HepG2 (cell line): ENCODE measurements around the gene BTF3L4. TPM values are rescaled to one million over a fixed set of nuclear protein-coding genes. Genes with fewer than 3 reads are reported as not detected.

Source experiments
- ARNT2 ChIP-seq: sonication (generic); formaldehyde crosslinking; IDR thresholded peaks from 2 replicates; pipeline ENCODE4 v1.8.0; 2022; ENCODE audit warnings: mild to moderate bottlenecking, low read depth, missing genetic modification reagents, moderate library complexity
- CC2D1A ChIP-seq: sonication (generic); formaldehyde crosslinking; IDR thresholded peaks from 2 replicates; pipeline ENCODE4 v1.8.1; 2023; ENCODE audit warnings: mild to moderate bottlenecking, missing genetic modification reagents
- EHMT2 ChIP-seq: fragments of 200-600 bp; sonication (generic); IDR thresholded peaks from 2 replicates; pipeline ENCODE4 v1.7.0; 2017; ENCODE audit warnings: antibody characterized with exemption, low read depth, low read length, borderline replicate concordance
- FOXP1 ChIP-seq, 2 experiments: fragments of 450-650 bp in 1 of 2; IDR thresholded peaks; 2 replicates each; pipeline ENCODE4 v1.6.1; 2017 to 2018; ENCODE audit warnings: antibody characterized with exemption in 1 of 2
- GTF2F1 ChIP-seq: fragments of 150-350 bp; IDR thresholded peaks from 2 replicates; pipeline ENCODE4 v1.6.1; 2014; ENCODE audit warnings: low read length
- HNF4G ChIP-seq, 2 experiments: sonication (generic) in 1 of 2; formaldehyde crosslinking in 1 of 2; IDR thresholded peaks; 2 replicates each; pipeline versions ENCODE4 v1.4.0 to v1.6.1; 2011 to 2020; ENCODE audit warnings: borderline replicate concordance in 2 of 2, low read depth in 2 of 2, mild to moderate bottlenecking in 2 of 2, low read length in 1 of 2, missing genetic modification reagents in 1 of 2, moderate library complexity in 1 of 2
- KLF15 ChIP-seq: sonication (generic); formaldehyde crosslinking; IDR thresholded peaks from 2 replicates; pipeline ENCODE4 v1.8.1; 2023; ENCODE audit warnings: borderline replicate concordance, mild to moderate bottlenecking, inconsistent platforms, missing genetic modification reagents, mixed read lengths
- MED1 ChIP-seq: sonication (generic); formaldehyde crosslinking; IDR thresholded peaks from 2 replicates; pipeline ENCODE4 v1.4.0; 2020; ENCODE audit warnings: missing genetic modification reagents
- MTA1 ChIP-seq: sonication (generic); formaldehyde crosslinking; IDR thresholded peaks from 2 replicates; pipeline ENCODE4 v1.4.0; 2020; ENCODE audit warnings: missing genetic modification reagents, mild to moderate bottlenecking, borderline replicate concordance
- NCOA2 ChIP-seq: sonication (generic); formaldehyde crosslinking; IDR thresholded peaks from 2 replicates; pipeline ENCODE4 v1.8.0; 2022; ENCODE audit warnings: inconsistent platforms
- PRMT3 ChIP-seq: sonication (generic); formaldehyde crosslinking; IDR thresholded peaks from 2 replicates; pipeline ENCODE4 v1.8.1; 2022; ENCODE audit warnings: low read depth, mild to moderate bottlenecking, moderate library complexity, missing genetic modification reagents, borderline replicate concordance
- PTBP1 ChIP-seq: fragments of 200-400 bp; formaldehyde crosslinking; IDR thresholded peaks from 2 replicates; pipeline ENCODE4 v1.6.1; 2018; ENCODE audit warnings: low read length, low read depth; ENCODE audit not compliant: poor library complexity, severe bottlenecking
- RAD51 ChIP-seq: fragments of 450-650 bp; IDR thresholded peaks from 2 replicates; pipeline ENCODE4 v1.6.1; 2016; ENCODE audit warnings: borderline replicate concordance
- SALL2 ChIP-seq: sonication (generic); formaldehyde crosslinking; IDR thresholded peaks from 2 replicates; pipeline ENCODE4 v1.8.1; 2023; ENCODE audit warnings: mild to moderate bottlenecking, missing genetic modification reagents, inconsistent platforms
- SAP130 ChIP-seq: IDR thresholded peaks from 2 replicates; pipeline ENCODE4 v1.6.1; 2016; ENCODE audit warnings: low read depth
- SIN3B ChIP-seq: fragments of 150-350 bp; IDR thresholded peaks from 2 replicates; pipeline ENCODE4 v1.6.1; 2014; ENCODE audit warnings: low read length
- ZNF124 ChIP-seq: sonication (generic); formaldehyde crosslinking; IDR thresholded peaks from 2 replicates; pipeline ENCODE4 v1.4.0; 2020; ENCODE audit warnings: missing genetic modification reagents
- ZNF24 ChIP-seq: fragments of 450-650 bp; IDR thresholded peaks from 2 replicates; pipeline ENCODE4 v1.6.1; 2017; ENCODE audit warnings: antibody characterized with exemption, mild to moderate bottlenecking
- ZNF292 ChIP-seq: sonication (generic); formaldehyde crosslinking; IDR thresholded peaks from 2 replicates; pipeline ENCODE4 v1.8.1; 2022; ENCODE audit warnings: mild to moderate bottlenecking, low read depth, missing genetic modification reagents, borderline replicate concordance
- ZNF326 ChIP-seq: sonication (generic); formaldehyde crosslinking; IDR thresholded peaks from 2 replicates; pipeline ENCODE4 v1.4.0; 2020; ENCODE audit warnings: missing genetic modification reagents, borderline replicate concordance
- ZNF337 ChIP-seq: sonication (generic); formaldehyde crosslinking; IDR thresholded peaks from 2 replicates; pipeline ENCODE4 v1.5.1; 2020; ENCODE audit warnings: missing genetic modification reagents, low read depth, mild to moderate bottlenecking, borderline replicate concordance
- polyA plus RNA-seq, 8 experiments: library from polyadenylated mRNA; depleted of rRNA in 3 of 8; stranded (reverse) in 7 of 8; unstranded in 1 of 8; fragments of >200 nt; fragmentation: Illumina TruSeq in 4 of 8; extraction: Trizol in 4 of 8; gene quantifications; 2 replicates each; pipeline versions ENCODE4 v1.2.1 to v1.2.3, GENCODE V29; 2011 to 2016; ENCODE audit warnings: low read depth in 4 of 8, missing spikeins in 1 of 8, mixed read lengths in 1 of 8; ENCODE audit not compliant: insufficient read depth in 1 of 8
- total RNA-seq, 5 experiments: library from RNA; depleted of rRNA; stranded (reverse); fragments of >200 nt; fragmentation: Illumina TruSeq; extraction: Trizol; gene quantifications; 2 replicates each; pipeline ENCODE4 v1.2.3, GENCODE V29; 2016; ENCODE audit warnings: low read depth in 1 of 5
- TF ChIP-seq, protein P1 (sequence below): sonication (generic); formaldehyde crosslinking; IDR thresholded peaks from 2 replicates; pipeline ENCODE4 v1.5.0; 2020; ENCODE audit warnings: mild to moderate bottlenecking, missing genetic modification reagents
- TF ChIP-seq, protein P2 (sequence below): sonication (generic); formaldehyde crosslinking; IDR thresholded peaks from 2 replicates; pipeline ENCODE4 v1.9.0; 2022; ENCODE audit warnings: low read depth, missing genetic modification reagents
- TF ChIP-seq, protein P3 (sequence below): sonication (generic); formaldehyde crosslinking; IDR thresholded peaks from 2 replicates; pipeline ENCODE4 v1.4.0; 2020; ENCODE audit warnings: mild to moderate bottlenecking, missing genetic modification reagents

The BTF3L4 gene
- total and polyA plus RNA-seq, 2 of the 13 experiments (the other 11 are each of a cell fraction or from before 2014, with no cell fraction given) = 59.0 to 74.3 TPM

DNA sequence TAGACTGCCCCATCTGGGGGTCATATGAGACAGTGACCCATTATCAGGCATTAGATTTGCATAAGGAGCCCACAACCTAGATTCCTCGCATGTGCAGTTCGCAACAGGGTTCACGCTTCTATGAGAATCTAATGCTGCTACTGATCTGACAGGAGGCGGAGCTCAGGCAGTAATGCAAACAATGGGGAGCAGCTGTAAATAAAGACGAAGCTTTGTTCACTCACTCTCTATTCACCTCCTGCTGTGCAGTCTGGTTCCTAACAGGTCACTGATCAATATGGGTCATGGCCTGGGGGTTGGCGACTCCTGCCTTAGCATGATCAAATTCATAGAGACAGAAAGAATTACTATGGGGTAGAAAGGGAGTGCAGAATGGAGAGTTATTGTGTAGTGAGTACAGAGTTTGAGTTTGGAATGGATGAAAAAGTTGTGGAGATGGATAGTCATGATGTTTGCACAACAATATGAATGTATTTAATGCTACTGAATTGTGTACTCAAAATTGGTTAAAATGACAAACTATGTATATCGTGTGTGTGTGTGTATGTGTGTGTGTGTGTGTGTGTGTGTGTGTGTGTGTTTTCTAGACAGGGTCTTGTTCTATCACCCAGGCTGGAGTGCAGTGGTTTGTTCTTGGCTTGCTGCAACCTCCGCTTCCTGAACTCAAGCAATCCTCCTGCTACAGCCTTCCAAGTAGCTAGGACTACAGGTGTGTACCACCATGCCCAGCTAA, 42.2 kb downstream of the BTF3L4 start (continued):
- TF ChIP-seq ARNT2 (CRISPR knock-in tag) = no peak
- TF ChIP-seq CC2D1A (CRISPR knock-in tag) = no peak
- no peak for TF ChIP-seq SALL2
- TF ChIP-seq NCOA2 = peak; percentile 83
- no peak for TF ChIP-seq GTF2F1
- TF ChIP-seq HNF4G (IDR thresholded peaks at IDR 0.05; ENCODE audit: borderline replicate concordance, low read depth, low read length) = no peak
- TF ChIP-seq HNF4G (CRISPR knock-in tag; IDR thresholded peaks at IDR 0.05; ENCODE audit: borderline replicate concordance, low read depth) = no peak
- TF ChIP-seq, protein P1, sequence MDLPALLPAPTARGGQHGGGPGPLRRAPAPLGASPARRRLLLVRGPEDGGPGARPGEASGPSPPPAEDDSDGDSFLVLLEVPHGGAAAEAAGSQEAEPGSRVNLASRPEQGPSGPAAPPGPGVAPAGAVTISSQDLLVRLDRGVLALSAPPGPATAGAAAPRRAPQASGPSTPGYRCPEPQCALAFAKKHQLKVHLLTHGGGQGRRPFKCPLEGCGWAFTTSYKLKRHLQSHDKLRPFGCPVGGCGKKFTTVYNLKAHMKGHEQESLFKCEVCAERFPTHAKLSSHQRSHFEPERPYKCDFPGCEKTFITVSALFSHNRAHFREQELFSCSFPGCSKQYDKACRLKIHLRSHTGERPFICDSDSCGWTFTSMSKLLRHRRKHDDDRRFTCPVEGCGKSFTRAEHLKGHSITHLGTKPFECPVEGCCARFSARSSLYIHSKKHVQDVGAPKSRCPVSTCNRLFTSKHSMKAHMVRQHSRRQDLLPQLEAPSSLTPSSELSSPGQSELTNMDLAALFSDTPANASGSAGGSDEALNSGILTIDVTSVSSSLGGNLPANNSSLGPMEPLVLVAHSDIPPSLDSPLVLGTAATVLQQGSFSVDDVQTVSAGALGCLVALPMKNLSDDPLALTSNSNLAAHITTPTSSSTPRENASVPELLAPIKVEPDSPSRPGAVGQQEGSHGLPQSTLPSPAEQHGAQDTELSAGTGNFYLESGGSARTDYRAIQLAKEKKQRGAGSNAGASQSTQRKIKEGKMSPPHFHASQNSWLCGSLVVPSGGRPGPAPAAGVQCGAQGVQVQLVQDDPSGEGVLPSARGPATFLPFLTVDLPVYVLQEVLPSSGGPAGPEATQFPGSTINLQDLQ = no peak
- peak; percentile 48 for TF ChIP-seq MED1 (CRISPR knock-in tag)
- TF ChIP-seq RAD51 = no peak
- TF ChIP-seq SIN3B = no peak
- no peak for TF ChIP-seq ZNF124 (CRISPR knock-in tag)
- no peak for TF ChIP-seq MTA1 (CRISPR knock-in tag)
- TF ChIP-seq ZNF337 (CRISPR knock-in tag) = no peak
- TF ChIP-seq SAP130 (CRISPR knock-in tag) = peak; percentile 79
- TF ChIP-seq KLF15 (CRISPR knock-in tag) = no peak
- no peak for TF ChIP-seq PRMT3 (CRISPR knock-in tag)
- TF ChIP-seq EHMT2 = no peak; the same call in 1 of the 2 replicates
- 0 out of 2 replicates have a peak, but pooled peaks have one; percentile 9 for TF ChIP-seq FOXP1 (IDR thresholded peaks at IDR 0.05)
- TF ChIP-seq FOXP1 (CRISPR knock-in tag; IDR thresholded peaks at IDR 0.05) = peak; percentile 90
- TF ChIP-seq ZNF24 = 0 out of 2 replicates have a peak, but pooled peaks have one; percentile 25
- TF ChIP-seq ZNF326 (CRISPR knock-in tag) = no peak
- TF ChIP-seq, protein P2, sequence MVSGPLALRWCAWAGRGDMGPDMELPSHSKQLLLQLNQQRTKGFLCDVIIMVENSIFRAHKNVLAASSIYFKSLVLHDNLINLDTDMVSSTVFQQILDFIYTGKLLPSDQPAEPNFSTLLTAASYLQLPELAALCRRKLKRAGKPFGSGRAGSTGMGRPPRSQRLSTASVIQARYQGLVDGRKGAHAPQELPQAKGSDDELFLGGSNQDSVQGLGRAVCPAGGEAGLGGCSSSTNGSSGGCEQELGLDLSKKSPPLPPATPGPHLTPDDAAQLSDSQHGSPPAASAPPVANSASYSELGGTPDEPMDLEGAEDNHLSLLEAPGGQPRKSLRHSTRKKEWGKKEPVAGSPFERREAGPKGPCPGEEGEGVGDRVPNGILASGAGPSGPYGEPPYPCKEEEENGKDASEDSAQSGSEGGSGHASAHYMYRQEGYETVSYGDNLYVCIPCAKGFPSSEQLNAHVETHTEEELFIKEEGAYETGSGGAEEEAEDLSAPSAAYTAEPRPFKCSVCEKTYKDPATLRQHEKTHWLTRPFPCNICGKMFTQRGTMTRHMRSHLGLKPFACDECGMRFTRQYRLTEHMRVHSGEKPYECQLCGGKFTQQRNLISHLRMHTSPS = no peak
- no peak for TF ChIP-seq PTBP1
- TF ChIP-seq, protein P3, sequence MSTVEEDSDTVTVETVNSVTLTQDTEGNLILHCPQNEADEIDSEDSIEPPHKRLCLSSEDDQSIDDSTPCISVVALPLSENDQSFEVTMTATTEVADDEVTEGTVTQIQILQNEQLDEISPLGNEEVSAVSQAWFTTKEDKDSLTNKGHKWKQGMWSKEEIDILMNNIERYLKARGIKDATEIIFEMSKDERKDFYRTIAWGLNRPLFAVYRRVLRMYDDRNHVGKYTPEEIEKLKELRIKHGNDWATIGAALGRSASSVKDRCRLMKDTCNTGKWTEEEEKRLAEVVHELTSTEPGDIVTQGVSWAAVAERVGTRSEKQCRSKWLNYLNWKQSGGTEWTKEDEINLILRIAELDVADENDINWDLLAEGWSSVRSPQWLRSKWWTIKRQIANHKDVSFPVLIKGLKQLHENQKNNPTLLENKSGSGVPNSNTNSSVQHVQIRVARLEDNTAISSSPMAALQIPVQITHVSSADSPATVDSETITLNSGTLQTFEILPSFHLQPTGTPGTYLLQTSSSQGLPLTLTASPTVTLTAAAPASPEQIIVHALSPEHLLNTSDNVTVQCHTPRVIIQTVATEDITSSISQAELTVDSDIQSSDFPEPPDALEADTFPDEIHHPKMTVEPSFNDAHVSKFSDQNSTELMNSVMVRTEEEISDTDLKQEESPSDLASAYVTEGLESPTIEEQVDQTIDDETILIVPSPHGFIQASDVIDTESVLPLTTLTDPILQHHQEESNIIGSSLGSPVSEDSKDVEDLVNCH = no peak
- peak; percentile 85; the same call in 1 of the 2 replicates for TF ChIP-seq ZNF292 (CRISPR knock-in tag)
